ENCODE data around the gene C1QL1.

DNA sequence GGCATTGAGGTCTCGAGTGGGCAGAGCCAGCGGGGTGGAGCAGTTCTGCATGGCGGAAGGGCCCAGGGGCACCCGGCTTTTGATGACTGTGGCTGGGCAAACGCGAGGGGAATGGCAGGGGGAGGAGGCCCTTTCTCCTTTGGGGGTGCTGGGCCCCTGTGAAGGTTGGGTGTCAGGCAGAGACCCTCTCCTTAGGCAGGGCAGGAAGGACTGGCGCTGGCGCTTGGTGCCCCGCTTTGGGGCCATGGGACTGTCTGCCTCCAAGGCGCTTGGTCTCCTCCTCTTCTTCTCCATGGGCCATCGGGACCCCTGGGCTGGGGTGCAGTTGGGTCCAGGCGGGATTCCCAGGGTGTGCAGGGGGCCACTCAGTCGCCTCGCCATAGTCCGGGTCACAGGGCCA, 40.0 kb downstream of the C1QL1 start:
- TF ChIP-seq SUZ12 (IDR thresholded peaks at IDR 0.05; ENCODE audit: extremely low read depth, insufficient read depth, insufficient read length) (no peak), YY1 (IDR thresholded peaks at IDR 0.05; ENCODE audit: insufficient read depth, insufficient read length) (no peak)
